Gastroesophageal sphincter (tissue), 4 donors: ENCODE data around the gene CORO1A. TPM values are rescaled to one million over a fixed set of nuclear protein-coding genes. Genes with fewer than 3 reads are reported as not detected.
"Not testable (repeated sequence)": the region's sequence is repeated elsewhere in the genome, so short reads cannot be mapped to it uniquely, and the experiment has no call there.

Experiments used
- ATAC-seq: fragments of 150-250 bp; one replicate; pipeline ENCODE4 v1.9.1; 2016; ENCODE audit warnings: mild to moderate bottlenecking, moderate library complexity
- H3K27ac ChIP-seq, 4 donors: fragments of 200-600 bp; sonication (generic) in 3 of 4; 1 replicate in 3 of 4; 2 replicates in 1 of 4; pipeline ENCODE4 v1.5.1; 2016 to 2019
- H3K27me3 ChIP-seq: fragments of 200-600 bp; sonication (generic); one replicate; pipeline ENCODE4 v1.5.1; 2019
- H3K36me3 ChIP-seq, 2 donors: fragments of 200-600 bp; sonication (generic); one replicate each; pipeline ENCODE4 v1.5.1; 2019; ENCODE audit warnings: control low read depth in 1 of 2
- H3K4me1 ChIP-seq, 3 donors: fragments of 200-600 bp; sonication (generic); 1 replicate in 2 of 3; 2 replicates in 1 of 3; pipeline ENCODE4 v1.5.1; 2016 to 2019; ENCODE audit warnings: control low read depth in 2 of 3
- H3K4me3 ChIP-seq, 2 donors: fragments of 200-600 bp; sonication (generic); one replicate each; pipeline ENCODE4 v1.5.1; 2019; ENCODE audit warnings: mild to moderate bottlenecking in 1 of 2, moderate library complexity in 1 of 2
- H3K9me3 ChIP-seq, 3 donors: fragments of 200-600 bp; sonication (generic); one replicate each; pipeline ENCODE4 v1.5.1; 2017 to 2019; ENCODE audit warnings: control low read depth in 2 of 3
- EP300 ChIP-seq: sonication (generic); formaldehyde crosslinking; IDR thresholded peaks from one replicate; pipeline ENCODE4 v1.6.1; 2017; ENCODE audit warnings: antibody characterized with exemption, mild to moderate bottlenecking
- POLR2A ChIP-seq, 2 donors: fragments of 450-650 bp; IDR thresholded peaks; one replicate each; pipeline ENCODE4 v1.6.1; 2017; ENCODE audit warnings: antibody characterized with exemption in 2 of 2, mild to moderate bottlenecking in 2 of 2, moderate library complexity in 1 of 2
- POLR2AphosphoS5 ChIP-seq: sonication (generic); formaldehyde crosslinking; IDR thresholded peaks from one replicate; pipeline ENCODE4 v1.6.1; 2017; ENCODE audit warnings: antibody characterized with exemption
- WGBS, 2 donors: methylation state at CpG; one replicate each; pipeline ENCODE4 v1.1.5; 2018; ENCODE audit warnings: low coverage in 1 of 2; 5-methylcytosine and 5-hydroxymethylcytosine counted together
- total RNA-seq, 4 donors: library from RNA; depleted of rRNA; stranded (reverse); fragments of >200 nt; gene quantifications; one replicate each; pipeline ENCODE4 v1.1.0, GENCODE V29; 2016
- TF ChIP-seq, protein P1 (sequence below), 4 experiments: fragments of 200-600 bp in 2 of 4; fragments of 450-650 bp in 2 of 4; sonication (generic) in 1 of 4; IDR thresholded peaks; one replicate each; pipeline ENCODE4 v1.5.1; 2017 to 2019; ENCODE audit warnings: antibody characterized with exemption in 4 of 4, mild to moderate bottlenecking in 2 of 4, moderate library complexity in 2 of 4

Gene CORO1A
- total RNA-seq, 4 donors from 2014 or later, result 8.6 to 32.0 (median 13.1) TPM

DNA sequence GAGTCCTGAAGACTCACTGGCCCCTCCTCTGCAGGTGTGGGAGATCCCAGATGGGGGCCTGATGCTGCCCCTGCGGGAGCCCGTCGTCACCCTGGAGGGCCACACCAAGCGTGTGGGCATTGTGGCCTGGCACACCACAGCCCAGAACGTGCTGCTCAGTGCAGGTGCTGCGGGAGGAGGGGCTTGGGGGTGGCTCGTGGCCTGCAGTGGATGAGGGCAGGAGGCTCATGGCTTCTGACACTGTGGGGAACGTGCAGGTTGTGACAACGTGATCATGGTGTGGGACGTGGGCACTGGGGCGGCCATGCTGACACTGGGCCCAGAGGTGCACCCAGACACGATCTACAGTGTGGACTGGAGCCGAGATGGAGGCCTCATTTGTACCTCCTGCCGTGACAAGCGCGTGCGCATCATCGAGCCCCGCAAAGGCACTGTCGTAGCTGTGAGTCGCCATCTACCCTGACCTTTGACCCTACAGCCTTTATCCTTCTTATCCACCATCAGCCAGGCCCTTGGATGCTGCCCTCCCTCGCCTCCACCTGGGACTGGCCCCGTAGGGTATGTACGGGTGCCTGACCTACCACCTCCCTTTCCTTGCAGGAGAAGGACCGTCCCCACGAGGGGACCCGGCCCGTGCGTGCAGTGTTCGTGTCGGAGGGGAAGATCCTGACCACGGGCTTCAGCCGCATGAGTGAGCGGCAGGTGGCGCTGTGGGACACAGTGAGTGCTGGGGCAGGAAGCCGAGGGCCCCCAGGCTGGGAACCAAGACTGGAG lies 3.6 kb downstream of the CORO1A start:
- Histone ChIP-seq H3K36me3 (no peaks in the 10 kb centered on the region), H3K9me3 (no peaks in the 10 kb centered on the region), H3K4me1 (peaks cover 0 to 29% (median 7%) of the 10 kb centered on the region in 3 donors), H3K4me3 (no peak overlapping the region), H3K27me3 (no peaks in the 10 kb centered on the region), H3K27ac (peak overlapping the region in 2 of 4 donors; percentile 22 to 23)
- TF ChIP-seq POLR2AphosphoS5 (no peak), POLR2A (IDR thresholded peaks at IDR 0.05) (no peak), EP300 (no peak)
- TF ChIP-seq, protein P1, sequence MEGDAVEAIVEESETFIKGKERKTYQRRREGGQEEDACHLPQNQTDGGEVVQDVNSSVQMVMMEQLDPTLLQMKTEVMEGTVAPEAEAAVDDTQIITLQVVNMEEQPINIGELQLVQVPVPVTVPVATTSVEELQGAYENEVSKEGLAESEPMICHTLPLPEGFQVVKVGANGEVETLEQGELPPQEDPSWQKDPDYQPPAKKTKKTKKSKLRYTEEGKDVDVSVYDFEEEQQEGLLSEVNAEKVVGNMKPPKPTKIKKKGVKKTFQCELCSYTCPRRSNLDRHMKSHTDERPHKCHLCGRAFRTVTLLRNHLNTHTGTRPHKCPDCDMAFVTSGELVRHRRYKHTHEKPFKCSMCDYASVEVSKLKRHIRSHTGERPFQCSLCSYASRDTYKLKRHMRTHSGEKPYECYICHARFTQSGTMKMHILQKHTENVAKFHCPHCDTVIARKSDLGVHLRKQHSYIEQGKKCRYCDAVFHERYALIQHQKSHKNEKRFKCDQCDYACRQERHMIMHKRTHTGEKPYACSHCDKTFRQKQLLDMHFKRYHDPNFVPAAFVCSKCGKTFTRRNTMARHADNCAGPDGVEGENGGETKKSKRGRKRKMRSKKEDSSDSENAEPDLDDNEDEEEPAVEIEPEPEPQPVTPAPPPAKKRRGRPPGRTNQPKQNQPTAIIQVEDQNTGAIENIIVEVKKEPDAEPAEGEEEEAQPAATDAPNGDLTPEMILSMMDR (IDR thresholded peaks at IDR 0.05), result peak in 3 of 4 experiments; percentile 49 to 67 (median 57)
- ATAC-seq, result no peak
- WGBS, 2 donors, result 13 to 60% methylated on average over 1 to 4 of the region's 36 CpGs

DNA sequence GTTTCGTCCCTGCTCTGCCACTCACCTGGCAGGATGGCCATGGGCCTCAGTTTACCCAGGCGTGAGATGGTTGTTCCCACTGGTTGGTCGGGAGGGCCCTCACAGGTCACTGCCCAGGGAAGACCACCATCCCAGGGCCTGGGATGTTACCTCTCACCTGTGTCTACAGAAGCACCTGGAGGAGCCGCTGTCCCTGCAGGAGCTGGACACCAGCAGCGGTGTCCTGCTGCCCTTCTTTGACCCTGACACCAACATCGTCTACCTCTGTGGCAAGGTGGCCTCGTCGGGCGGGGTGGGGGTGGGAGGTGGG lies 4.1 kb downstream of the CORO1A start:
- Histone ChIP-seq H3K4me3 (no peak overlapping the region), H3K27me3 (no peaks in the 10 kb centered on the region), H3K27ac (no peak overlapping the region), H3K4me1 (peaks cover 0 to 27% (median 6%) of the 10 kb centered on the region in 3 donors), H3K36me3 (no peaks in the 10 kb centered on the region), H3K9me3 (no peaks in the 10 kb centered on the region)
- ATAC-seq, result no peak
- TF ChIP-seq POLR2AphosphoS5 (no peak), POLR2A (IDR thresholded peaks at IDR 0.05) (no peak), EP300 (no peak)
- TF ChIP-seq, protein P1 (IDR thresholded peaks at IDR 0.05), result no peak
- 33 to 60% methylated on average over 1 to 3 of the region's 9 CpGs for WGBS, 2 donors

DNA sequence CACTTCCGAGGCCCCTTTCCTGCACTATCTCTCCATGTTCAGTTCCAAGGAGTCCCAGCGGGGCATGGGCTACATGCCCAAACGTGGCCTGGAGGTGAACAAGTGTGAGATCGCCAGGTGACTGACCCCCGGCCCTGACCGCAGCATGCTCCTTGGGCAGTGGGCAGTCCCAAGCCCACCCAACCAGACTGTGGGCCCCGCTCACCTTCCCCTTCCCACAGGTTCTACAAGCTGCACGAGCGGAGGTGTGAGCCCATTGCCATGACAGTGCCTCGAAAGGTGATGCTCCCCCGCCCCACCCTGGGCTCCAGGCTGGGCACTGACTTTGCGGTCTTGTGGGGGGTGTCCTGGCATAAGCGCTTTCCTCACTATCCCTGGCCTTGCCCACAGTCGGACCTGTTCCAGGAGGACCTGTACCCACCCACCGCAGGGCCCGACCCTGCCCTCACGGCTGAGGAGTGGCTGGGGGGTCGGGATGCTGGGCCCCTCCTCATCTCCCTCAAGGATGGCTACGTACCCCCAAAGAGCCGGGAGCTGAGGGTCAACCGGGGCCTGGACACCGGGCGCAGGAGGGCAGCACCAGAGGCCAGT lies 4.7 kb downstream of the CORO1A start:
- Histone ChIP-seq H3K4me1 (peaks cover 0 to 23% (median 4%) of the 10 kb centered on the region in 3 donors), H3K27me3 (no peaks in the 10 kb centered on the region), H3K9me3 (no peaks in the 10 kb centered on the region), H3K4me3 (no peak overlapping the region), H3K36me3 (no peaks in the 10 kb centered on the region), H3K27ac (no peak overlapping the region)
- ATAC-seq, result no peak
- WGBS, 2 donors, result no CpG with 5 or more reads among the region's 23 CpGs
- TF ChIP-seq POLR2AphosphoS5, result no peak
- no peak for TF ChIP-seq EP300
- no peak for TF ChIP-seq POLR2A (IDR thresholded peaks at IDR 0.05)
- TF ChIP-seq, protein P1 (IDR thresholded peaks at IDR 0.05), result no peak

DNA sequence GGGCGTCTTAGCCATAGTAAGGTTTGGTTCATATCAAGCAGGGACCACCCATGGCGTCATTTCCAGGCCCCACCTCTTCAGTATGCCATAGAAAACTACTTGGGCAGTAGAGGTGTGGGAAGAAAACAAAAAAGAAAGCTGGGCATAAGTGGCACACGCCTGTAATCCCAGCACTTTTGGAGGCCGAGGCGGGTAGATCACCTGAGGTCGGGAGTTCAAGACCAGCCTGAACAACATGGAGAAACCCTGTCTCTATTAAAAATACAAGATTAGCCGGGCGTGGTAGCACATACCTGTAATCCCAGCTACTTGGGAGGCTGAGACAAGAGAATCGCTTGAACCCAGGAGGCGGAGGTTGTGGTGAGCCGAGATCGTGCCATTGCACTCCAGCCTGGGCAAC lies 7.8 kb downstream of the CORO1A start:
- WGBS, 2 donors, result 60% methylated on average over 1 of the region's 12 CpGs; no CpG with 5 or more reads in 1 of the 2 donors
- not testable (repeated sequence) for ATAC-seq, H3K4me1 ChIP-seq

DNA sequence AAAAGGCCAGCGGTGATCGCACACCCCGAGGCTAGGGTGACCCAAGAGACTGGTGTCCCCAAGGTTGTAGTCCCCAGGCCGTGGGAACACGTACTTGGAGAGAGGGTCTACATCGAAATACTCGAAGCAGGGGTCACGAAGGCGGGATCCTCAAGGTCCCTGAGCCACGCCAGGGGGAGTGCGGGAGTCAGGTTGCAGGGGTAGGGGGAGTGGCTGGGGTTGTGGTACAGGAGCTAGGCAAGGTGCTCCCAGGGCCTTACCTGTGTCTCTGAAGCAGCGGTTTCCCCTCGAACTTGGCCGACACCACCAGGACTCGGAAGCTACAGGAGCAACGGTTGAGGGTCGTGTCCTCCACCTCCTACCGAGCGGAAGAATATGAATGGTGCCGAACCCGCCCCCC lies 9.7 kb downstream of the CORO1A start:
- H3K9me3 ChIP-seq, H3K27me3 ChIP-seq, H3K4me1 ChIP-seq, ATAC-seq, H3K4me3 ChIP-seq, H3K27ac ChIP-seq, H3K36me3 ChIP-seq: not testable (repeated sequence)
- no CpG with 5 or more reads among the region's 21 CpGs for WGBS, 2 donors

More for the DNA sequence above, 7.8 kb downstream of the CORO1A start:
- H3K27ac ChIP-seq, H3K9me3 ChIP-seq, H3K4me3 ChIP-seq, H3K36me3 ChIP-seq, H3K27me3 ChIP-seq: not testable (repeated sequence)

DNA sequence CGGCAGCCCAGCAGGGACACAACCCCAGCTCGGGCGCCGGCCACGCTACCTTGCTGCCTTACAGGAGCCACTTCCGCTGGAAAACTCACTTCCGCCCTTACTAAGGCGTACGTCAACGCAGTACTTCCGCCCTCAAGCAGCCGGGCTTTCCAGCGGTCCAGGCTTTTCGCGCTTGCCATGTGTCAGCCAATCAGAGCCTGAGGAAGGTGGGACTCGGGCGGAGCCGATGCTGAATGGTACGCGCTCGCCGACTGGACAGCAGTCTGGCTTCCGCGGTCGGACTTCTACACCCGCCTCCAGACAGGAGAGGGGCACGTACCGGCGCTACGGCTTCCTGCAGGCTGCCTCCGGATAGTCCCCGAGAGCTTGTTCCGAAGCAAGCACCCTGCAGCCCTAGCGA lies 10.2 kb downstream of the CORO1A start, which contains the start of the genes BOLA2B and SLX1A:
Gene BOLA2B, minus strand, starts transcription at position 52 of the 400 bp plus-strand sequence. CDS start 71 bp downstream, outside the sequence.
Gene SLX1A, plus strand, starts transcription at position 261 of the 400 bp plus-strand sequence. CDS start 210 bp downstream, outside the sequence.
- not testable (repeated sequence) for H3K27me3 ChIP-seq, H3K4me1 ChIP-seq, H3K9me3 ChIP-seq, H3K36me3 ChIP-seq
- H3K4me3 ChIP-seq, result peak within 1 kb of the TSS; percentile 33 to 47
- H3K27ac ChIP-seq, result peak within 1 kb of the TSS in 2 of 4 donors; percentile 57 to 62
- peak; percentile 98 for ATAC-seq
- no CpG with 5 or more reads among the region's 34 CpGs for WGBS, 2 donors

DNA sequence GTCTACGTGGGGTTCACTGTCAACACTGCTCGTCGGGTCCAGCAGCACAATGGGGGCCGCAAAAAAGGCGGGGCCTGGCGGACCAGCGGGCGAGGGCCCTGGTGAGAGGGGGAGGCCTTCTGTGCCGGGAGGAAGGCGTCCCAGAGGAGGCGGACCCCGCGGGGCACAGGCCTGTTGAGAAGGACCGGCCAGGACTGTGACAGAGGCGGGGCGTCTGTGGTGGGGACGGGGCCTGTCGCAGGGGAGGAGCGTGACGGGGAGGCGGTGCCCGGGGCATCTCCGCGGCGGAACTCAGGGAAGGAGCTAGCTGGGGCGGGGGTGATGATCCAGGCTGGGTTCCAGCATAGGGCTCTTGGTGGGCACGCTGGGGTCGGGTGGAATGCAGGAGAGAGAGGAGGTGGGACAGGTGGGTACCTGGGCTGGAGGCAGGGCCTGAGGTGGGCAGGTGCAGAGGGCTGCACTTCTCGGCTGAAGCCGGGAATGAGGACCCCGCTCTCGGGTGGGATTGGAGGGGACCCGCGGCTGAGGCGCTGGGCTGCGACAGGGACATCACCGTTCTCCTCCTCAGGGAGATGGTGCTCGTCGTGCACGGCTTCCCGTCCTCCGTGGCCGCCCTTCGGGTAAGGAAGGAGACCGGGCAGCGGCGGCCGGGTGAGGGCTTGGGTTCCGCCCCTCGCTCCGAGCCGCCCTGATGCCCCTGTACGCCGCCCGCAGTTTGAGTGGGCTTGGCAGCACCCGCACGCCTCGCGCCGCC lies 10.9 kb downstream of the CORO1A start:
- H3K9me3 ChIP-seq, H3K27me3 ChIP-seq, H3K4me1 ChIP-seq, H3K36me3 ChIP-seq: not testable (repeated sequence)
- no CpG with 5 or more reads among the region's 60 CpGs for WGBS, 2 donors
- peak overlapping the region; percentile 33 to 47 for H3K4me3 ChIP-seq
- H3K27ac ChIP-seq, result peak overlapping the region in 2 of 4 donors; percentile 57 to 62
- peak; percentile 71 for ATAC-seq

DNA sequence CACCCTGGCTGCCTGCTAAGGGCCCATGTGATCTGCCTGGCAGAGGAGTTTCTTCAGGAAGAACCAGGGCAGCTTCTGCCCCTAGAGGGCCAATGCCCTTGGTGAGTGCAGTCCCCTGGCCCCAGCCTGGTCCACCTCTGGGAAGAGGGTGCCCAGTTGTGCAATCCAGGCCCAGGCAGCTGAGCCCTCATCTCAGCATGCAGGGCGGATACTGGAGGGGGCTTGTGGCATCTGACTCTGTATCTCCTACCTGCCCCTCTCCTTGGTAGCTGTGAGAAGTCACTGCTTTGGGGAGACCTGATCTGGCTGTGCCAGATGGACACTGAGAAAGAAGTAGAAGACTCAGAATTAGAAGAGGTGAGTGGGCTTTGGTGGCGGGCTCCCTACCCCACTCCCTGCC lies 13.6 kb downstream of the CORO1A start:
- H3K9me3 ChIP-seq, H3K27ac ChIP-seq, H3K4me1 ChIP-seq, H3K27me3 ChIP-seq, H3K4me3 ChIP-seq, ATAC-seq, H3K36me3 ChIP-seq: not testable (repeated sequence)
- no CpG with 5 or more reads among the region's 2 CpGs for WGBS, 2 donors

DNA sequence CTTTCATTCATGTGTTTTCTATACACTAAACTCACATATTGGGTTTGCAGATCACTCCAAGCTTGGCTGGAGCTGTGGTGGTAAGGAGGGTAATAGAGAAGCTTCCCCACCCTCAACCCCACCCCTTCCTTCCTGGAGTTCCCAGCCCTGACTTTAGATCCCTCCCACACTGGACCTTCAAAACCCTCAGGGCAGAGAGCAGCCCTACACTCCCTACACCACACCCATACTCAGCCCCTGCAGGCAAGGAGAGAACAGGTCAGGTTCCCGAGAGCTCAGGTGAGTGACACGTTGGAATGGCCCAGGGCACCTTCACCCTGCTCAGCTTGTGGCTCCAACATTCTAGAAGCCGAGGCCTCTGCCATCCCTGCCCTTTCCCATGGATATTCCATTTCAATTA lies 15.6 kb downstream of the CORO1A start, which contains the start of gene SULT1A3:
Gene SULT1A3, plus strand, starts transcription at position 207 of the 400 bp plus-strand sequence. CDS start 1,474 bp downstream, outside the sequence.
- H3K36me3 ChIP-seq, H3K4me1 ChIP-seq, H3K27ac ChIP-seq, H3K4me3 ChIP-seq, H3K27me3 ChIP-seq, H3K9me3 ChIP-seq: not testable (repeated sequence)
- no CpG with 5 or more reads among the region's 3 CpGs for WGBS, 2 donors
- ATAC-seq, result peak; percentile 35
